Measurements from ENCODE around the gene GTF2A1.
A peak's percentile ranks its signal among the peaks of the same experiment; 100 is the strongest.

Gene GTF2A1

DNA sequence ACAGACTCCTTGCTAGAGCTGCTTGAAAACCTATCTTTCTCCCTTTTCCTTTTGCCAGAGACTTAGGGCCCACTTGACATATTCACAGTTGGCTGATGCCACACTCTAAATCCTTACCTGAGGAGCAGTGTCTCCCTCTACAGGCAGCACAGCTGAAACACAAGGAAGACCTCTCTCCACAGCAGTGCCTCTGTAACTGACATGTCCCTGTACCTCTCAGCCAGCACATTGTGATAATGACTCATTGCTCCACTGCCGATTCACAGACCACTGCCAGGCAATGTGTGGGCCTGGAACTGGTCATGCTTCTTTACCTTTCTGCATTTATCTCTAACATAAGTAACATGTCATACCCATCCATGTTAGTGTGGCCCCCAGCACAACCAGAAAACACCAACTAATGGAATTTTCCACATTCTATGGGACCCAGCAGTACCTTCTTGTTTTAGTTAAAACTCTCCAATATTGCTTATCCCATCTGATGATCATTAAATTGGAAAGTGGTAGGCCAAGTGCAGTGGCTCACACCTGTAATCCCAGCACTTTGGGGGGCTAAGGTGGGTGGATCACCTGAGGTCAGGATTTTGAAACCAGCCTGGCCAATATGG is 56.5 kb downstream of the GTF2A1 start:
- peak; percentile 63 for ATAC-seq (replicated peaks)
- H3K4me1 Mint-ChIP-seq (ENCODE audit: low read depth in 2 of 2): peaks cover 5% of the 10 kb centered on the region in 2 donors
- H3K9me3 Mint-ChIP-seq: no peaks in the 10 kb centered on the region
- DNase-seq: peak; percentile 10 to 31 (median 15)
- no peaks in the 10 kb centered on the region for H3K36me3 Mint-ChIP-seq (ENCODE audit: insufficient read depth)
- no peaks in the 10 kb centered on the region for H3K27me3 Mint-ChIP-seq
- peak overlapping the region in 1 of 2 donors; percentile 29 for H3K27ac Mint-ChIP-seq
- no peak overlapping the region for H3K4me3 Mint-ChIP-seq

DNA sequence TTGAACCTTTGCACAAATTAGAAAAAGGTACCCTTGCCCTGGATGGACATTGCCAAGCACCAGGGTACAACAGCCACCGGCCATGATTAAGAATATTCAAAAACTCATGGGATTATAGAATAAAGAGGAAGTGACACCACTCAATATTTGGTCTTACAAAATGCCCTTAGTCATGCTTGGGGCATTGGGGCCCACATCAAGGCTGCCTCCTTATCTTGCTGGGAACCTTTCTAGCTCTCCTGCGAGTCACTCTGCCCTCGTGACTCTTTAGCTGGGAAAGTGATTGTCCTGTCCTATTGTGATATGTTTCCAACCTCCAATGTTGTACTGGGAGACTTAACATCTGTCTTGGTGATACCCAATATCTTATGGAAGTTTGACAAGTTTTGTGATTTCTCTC is 57.8 kb downstream of the GTF2A1 start:
- H3K9me3 Mint-ChIP-seq: no peaks in the 10 kb centered on the region
- H3K36me3 Mint-ChIP-seq (ENCODE audit: insufficient read depth): no peaks in the 10 kb centered on the region
- H3K4me3 Mint-ChIP-seq: no peak overlapping the region
- ATAC-seq (replicated peaks) (no peak), DNase-seq (no peak)
- no peaks in the 10 kb centered on the region for H3K27me3 Mint-ChIP-seq
- no peak overlapping the region for H3K27ac Mint-ChIP-seq
- peaks cover 0 to 3% of the 10 kb centered on the region in 2 donors for H3K4me1 Mint-ChIP-seq (ENCODE audit: low read depth in 2 of 2)

GRCh38 chr14:81161749-81162148 is 59.0 kb downstream of the GTF2A1 start:
- no peaks in the 10 kb centered on the region for H3K36me3 Mint-ChIP-seq (ENCODE audit: insufficient read depth)
- no peak for DNase-seq
- H3K27me3 Mint-ChIP-seq: no peaks in the 10 kb centered on the region
- no peak for ATAC-seq (replicated peaks)
- no peak overlapping the region for H3K27ac Mint-ChIP-seq
- no peaks in the 10 kb centered on the region for H3K9me3 Mint-ChIP-seq
- H3K4me1 Mint-ChIP-seq (ENCODE audit: low read depth in 2 of 2): peaks cover 0 to 3% of the 10 kb centered on the region in 2 donors
- H3K4me3 Mint-ChIP-seq: no peak overlapping the region

DNA sequence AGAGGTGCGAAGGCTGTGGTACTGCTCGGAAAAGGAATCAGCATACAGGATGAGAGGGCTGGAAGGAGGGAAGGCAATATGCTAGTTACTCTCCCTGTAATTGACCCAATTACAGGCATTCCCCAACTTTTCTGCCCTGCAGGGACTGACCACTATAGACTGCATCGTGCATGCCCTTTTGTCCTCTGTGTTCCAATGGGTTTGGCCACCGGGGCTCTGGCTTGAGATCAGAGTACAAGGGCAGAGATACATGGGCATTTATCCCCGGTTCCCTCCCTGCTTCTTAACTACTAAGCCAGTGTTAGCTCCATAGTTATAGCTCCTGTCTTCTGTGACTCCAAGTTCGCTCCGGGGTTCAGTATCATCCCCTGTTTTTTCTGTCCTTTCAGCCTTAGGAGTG is 59.7 kb downstream of the GTF2A1 start:
- Mint-ChIP-seq H3K4me3 (no peak overlapping the region), H3K27me3 (no peaks in the 10 kb centered on the region), H3K4me1 (ENCODE audit: low read depth in 2 of 2) (peaks cover 0 to 3% of the 10 kb centered on the region in 2 donors), H3K9me3 (no peaks in the 10 kb centered on the region), H3K27ac (no peak overlapping the region), H3K36me3 (ENCODE audit: insufficient read depth) (no peaks in the 10 kb centered on the region)
- DNase-seq (no peak), ATAC-seq (replicated peaks) (no peak)

DNA sequence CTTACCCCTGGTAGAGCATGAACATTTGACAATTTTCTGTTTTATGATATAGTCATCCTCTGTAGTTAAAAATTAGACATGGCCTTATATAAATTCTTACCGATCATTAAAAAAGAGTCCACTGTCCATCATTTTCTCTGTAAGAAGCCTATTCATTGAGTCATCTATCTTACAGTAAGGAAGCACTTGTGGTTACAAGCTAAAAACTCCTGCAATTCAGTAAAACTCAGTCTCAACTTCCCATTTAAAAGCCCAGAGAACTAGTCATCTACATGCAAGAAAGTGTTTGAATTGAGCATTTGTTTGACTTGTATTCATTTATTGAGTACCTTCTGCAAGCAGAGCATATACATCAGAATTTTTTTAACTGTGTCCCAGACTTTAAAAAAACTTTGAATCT is 63.3 kb downstream of the GTF2A1 start:
- peaks cover 0 to 6% of the 10 kb centered on the region in 2 donors for H3K27me3 Mint-ChIP-seq
- H3K27ac Mint-ChIP-seq: no peak overlapping the region
- DNase-seq (no peak), ATAC-seq (replicated peaks) (no peak)
- H3K4me3 Mint-ChIP-seq: no peak overlapping the region
- no peaks in the 10 kb centered on the region for H3K4me1 Mint-ChIP-seq (ENCODE audit: low read depth in 2 of 2)
- H3K36me3 Mint-ChIP-seq (ENCODE audit: insufficient read depth): no peaks in the 10 kb centered on the region
- H3K9me3 Mint-ChIP-seq: no peaks in the 10 kb centered on the region

GRCh38 chr14:81153187-81153586 is 67.6 kb downstream of the GTF2A1 start:
- Mint-ChIP-seq H3K27ac (no peak overlapping the region), H3K27me3 (peaks cover 0 to 6% of the 10 kb centered on the region in 2 donors), H3K9me3 (no peaks in the 10 kb centered on the region), H3K4me3 (no peak overlapping the region), H3K36me3 (ENCODE audit: insufficient read depth) (no peaks in the 10 kb centered on the region), H3K4me1 (ENCODE audit: low read depth in 2 of 2) (no peaks in the 10 kb centered on the region)
- ATAC-seq (replicated peaks): no peak
- no peak for DNase-seq

DNA sequence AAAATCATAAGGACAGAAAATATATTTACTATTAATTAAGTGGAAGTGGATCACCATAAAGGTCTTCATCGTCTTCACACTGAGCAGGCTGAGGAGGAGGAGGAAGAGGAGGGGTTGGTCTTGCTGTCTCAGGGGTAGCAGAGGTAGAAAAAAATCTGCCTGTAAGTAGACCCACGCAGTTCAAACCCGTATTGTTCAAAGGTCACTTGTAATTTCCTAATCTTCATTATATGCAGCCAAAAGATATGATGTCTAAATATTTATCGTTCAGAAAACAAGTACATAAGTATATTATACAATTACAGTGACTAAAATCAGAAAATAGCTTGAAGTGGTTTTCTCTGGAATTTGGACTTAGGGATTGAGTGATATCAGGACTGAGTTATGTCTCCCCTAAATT is 72.1 kb downstream of the GTF2A1 start:
- Mint-ChIP-seq H3K27ac (no peak overlapping the region), H3K9me3 (no peaks in the 10 kb centered on the region), H3K27me3 (peaks cover 3 to 5% of the 10 kb centered on the region in 2 donors), H3K4me3 (no peak overlapping the region), H3K36me3 (ENCODE audit: insufficient read depth) (no peaks in the 10 kb centered on the region), H3K4me1 (ENCODE audit: low read depth in 2 of 2) (peaks cover 4 to 11% of the 10 kb centered on the region in 2 donors)
- no peak for DNase-seq
- no peak for ATAC-seq (replicated peaks)

DNA sequence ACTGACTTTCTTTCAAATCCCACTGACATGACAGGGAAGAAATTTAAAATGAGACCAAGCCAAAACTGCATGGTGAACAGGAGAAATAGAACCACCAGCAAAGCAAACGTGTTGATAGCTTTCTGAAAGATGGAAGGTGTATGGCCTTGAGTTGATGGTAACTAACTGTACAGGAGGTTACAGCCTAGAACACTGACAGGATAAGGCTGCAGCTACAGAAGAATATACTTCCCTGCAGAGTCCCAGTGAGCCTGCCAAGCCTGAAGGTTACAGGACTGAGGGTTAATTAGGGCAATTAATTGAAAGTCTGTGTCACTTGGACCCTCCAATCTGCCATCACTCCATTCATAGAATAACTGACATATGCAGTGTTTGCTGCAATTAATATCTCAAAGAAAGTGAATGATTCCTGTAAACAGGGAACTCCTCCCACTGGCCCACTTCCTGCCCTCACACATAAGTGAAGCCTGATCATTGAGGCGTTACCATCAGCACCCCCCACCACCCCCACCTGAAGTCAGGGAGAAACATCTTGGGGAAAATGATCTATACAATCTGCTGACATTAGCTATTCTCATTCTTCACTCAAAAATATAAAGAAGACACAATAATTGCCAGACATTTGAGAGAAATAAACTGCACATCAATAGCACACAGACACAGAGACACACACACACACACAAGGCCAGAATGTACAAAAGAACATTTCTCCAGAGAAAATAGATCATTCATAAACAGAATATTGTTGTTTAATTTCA is 73.4 kb downstream of the GTF2A1 start:
- peak overlapping the region in 1 of 2 donors; percentile 0 for H3K27ac Mint-ChIP-seq
- H3K27me3 Mint-ChIP-seq: peaks cover 5 to 8% of the 10 kb centered on the region in 2 donors
- DNase-seq: no peak
- ATAC-seq (replicated peaks): no peak
- peaks cover 4 to 11% of the 10 kb centered on the region in 2 donors for H3K4me1 Mint-ChIP-seq (ENCODE audit: low read depth in 2 of 2)
- no peaks in the 10 kb centered on the region for H3K36me3 Mint-ChIP-seq (ENCODE audit: insufficient read depth)
- no peak overlapping the region for H3K4me3 Mint-ChIP-seq
- no peaks in the 10 kb centered on the region for H3K9me3 Mint-ChIP-seq

DNA sequence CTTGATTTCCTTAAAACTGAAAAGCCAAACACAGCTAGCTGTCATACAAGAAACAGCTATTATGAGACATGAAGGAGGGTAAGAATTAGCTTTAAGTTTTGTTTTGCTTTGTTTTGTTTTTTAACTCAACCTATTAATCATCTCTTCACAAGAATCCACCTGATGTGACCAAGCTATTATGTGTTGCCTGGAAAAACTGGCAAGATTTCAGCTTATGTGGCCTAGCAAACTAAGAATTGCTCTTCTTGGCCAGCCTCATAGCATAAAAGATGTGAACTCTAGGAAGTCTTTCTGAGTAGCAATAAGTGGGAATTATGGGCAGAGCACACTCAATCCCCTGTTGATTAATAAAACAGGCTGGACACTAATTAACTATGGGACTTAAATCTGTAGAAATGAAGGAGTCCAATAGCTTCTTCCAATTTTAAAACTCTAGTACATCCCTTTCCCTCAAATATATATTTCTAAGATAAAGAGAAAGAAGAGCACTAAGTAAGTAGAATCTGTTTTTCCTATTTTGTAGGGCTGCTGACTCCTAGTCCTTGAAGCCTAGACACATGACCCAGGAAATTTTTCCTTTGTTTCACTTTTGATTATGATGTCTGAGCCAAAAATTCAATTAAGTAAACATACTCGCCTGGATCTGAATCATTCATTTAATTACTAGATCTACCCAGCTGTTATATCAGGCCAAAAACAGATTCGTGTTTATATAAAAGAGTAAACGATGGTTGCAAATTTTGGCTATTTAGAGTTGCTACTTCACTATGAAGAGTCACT is 75.7 kb downstream of the GTF2A1 start:
- ATAC-seq (replicated peaks) (no peak), DNase-seq (no peak)
- no peak overlapping the region for H3K4me3 Mint-ChIP-seq
- H3K4me1 Mint-ChIP-seq (ENCODE audit: low read depth in 2 of 2): peaks cover 4 to 11% of the 10 kb centered on the region in 2 donors
- H3K27ac Mint-ChIP-seq: no peak overlapping the region
- H3K9me3 Mint-ChIP-seq: no peaks in the 10 kb centered on the region
- peaks cover 5 to 8% of the 10 kb centered on the region in 2 donors for H3K27me3 Mint-ChIP-seq
- no peaks in the 10 kb centered on the region for H3K36me3 Mint-ChIP-seq (ENCODE audit: insufficient read depth)

DNA sequence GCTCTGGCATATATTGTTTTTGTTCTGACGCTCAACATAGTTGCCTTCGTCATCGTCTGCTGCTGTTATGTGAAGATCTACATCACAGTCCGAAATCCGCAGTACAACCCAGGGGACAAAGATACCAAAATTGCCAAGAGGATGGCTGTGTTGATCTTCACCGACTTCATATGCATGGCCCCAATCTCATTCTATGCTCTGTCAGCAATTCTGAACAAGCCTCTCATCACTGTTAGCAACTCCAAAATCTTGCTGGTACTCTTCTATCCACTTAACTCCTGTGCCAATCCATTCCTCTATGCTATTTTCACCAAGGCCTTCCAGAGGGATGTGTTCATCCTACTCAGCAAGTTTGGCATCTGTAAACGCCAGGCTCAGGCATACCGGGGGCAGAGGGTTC is 77.0 kb downstream of the GTF2A1 start:
- Mint-ChIP-seq H3K4me1 (ENCODE audit: low read depth in 2 of 2) (peaks cover 4 to 11% of the 10 kb centered on the region in 2 donors), H3K27me3 (peaks cover 5 to 8% of the 10 kb centered on the region in 2 donors), H3K36me3 (ENCODE audit: insufficient read depth) (no peaks in the 10 kb centered on the region), H3K9me3 (no peaks in the 10 kb centered on the region), H3K27ac (no peak overlapping the region), H3K4me3 (no peak overlapping the region)
- ATAC-seq (replicated peaks): no peak
- DNase-seq: no peak

DNA sequence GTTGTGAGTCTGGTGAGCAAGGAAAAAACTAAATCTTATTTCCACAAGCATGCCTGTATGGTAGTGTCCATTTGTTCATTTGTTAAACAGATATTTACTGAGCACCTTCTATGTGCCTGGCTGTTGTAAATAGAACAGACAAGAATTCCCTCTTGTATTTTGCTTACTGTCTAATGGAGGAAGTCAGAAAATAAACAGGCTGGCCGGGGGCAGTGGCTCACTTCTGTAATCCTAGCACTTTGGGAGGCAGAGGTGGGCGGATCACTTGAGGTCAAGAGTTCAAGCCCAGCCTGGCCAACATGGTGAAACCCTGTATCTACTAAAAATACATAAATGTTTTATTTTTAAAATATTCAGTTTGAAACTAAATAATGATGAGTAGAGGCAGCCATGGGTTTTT is 79.3 kb downstream of the GTF2A1 start:
- ATAC-seq (replicated peaks): no peak
- H3K27ac Mint-ChIP-seq: no peak overlapping the region
- H3K27me3 Mint-ChIP-seq: peaks cover 5 to 8% of the 10 kb centered on the region in 2 donors
- H3K4me3 Mint-ChIP-seq: no peak overlapping the region
- no peaks in the 10 kb centered on the region for H3K36me3 Mint-ChIP-seq (ENCODE audit: insufficient read depth)
- H3K9me3 Mint-ChIP-seq: no peaks in the 10 kb centered on the region
- no peak for DNase-seq
- H3K4me1 Mint-ChIP-seq (ENCODE audit: low read depth in 2 of 2): no peaks in the 10 kb centered on the region

- DNase-seq (no peak), ATAC-seq (replicated peaks) (no peak)
- Mint-ChIP-seq H3K9me3 (no peaks in the 10 kb centered on the region), H3K4me3 (no peak overlapping the region), H3K4me1 (ENCODE audit: low read depth in 2 of 2) (no peaks in the 10 kb centered on the region), H3K27me3 (peaks cover under 1 to 1% of the 10 kb centered on the region in 2 donors), H3K27ac (no peak overlapping the region), H3K36me3 (ENCODE audit: insufficient read depth) (no peaks in the 10 kb centered on the region)
Observed at GRCh38 chr14:81138429-81138828, 82.3 kb downstream of the GTF2A1 start.

GRCh38 chr14:81137316-81137715 is 83.4 kb downstream of the GTF2A1 start:
- ATAC-seq (replicated peaks): no peak
- peaks cover 0 to 6% of the 10 kb centered on the region in 2 donors for H3K27me3 Mint-ChIP-seq
- H3K36me3 Mint-ChIP-seq (ENCODE audit: insufficient read depth): no peaks in the 10 kb centered on the region
- H3K27ac Mint-ChIP-seq: no peak overlapping the region
- H3K4me3 Mint-ChIP-seq: no peak overlapping the region
- no peaks in the 10 kb centered on the region for H3K4me1 Mint-ChIP-seq (ENCODE audit: low read depth in 2 of 2)
- no peak for DNase-seq
- no peaks in the 10 kb centered on the region for H3K9me3 Mint-ChIP-seq
